Panc1 (cell line): ENCODE data around the gene TCEA3. TPM values are rescaled to one million over a fixed set of nuclear protein-coding genes. Genes with fewer than 3 reads are reported as not detected.

Source experiments
- ATAC-seq: fragments of 200-7000 bp; cut with Tn5 transposase; 2 replicates; pipeline ENCODE4 v1.9.1; 2020; ENCODE audit warnings: mild to moderate bottlenecking, moderate library complexity
- BruUV-seq: library from RNA; stranded (reverse); fragments of 400-500 nt; replicated peaks from 2 replicates; lab custom pipeline; 2021; lab: Mats Ljungman, UMichigan
- CTCF ChIA-PET: fragments of 300-600 bp; sonication (Branson Sonifier 250); formaldehyde crosslinking; loops from one replicate; lab custom pipeline; 2022; ENCODE audit warnings: antibody characterized with exemption; lab: Charles Lee
- POLR2A ChIA-PET: fragments of 300-600 bp; sonication (Branson Sonifier 250); formaldehyde crosslinking; loops from one replicate; lab custom pipeline; 2022; ENCODE audit warnings: antibody characterized with exemption; lab: Charles Lee
- DNase-seq: peaks from one replicate; pipeline ENCODE4 v3.0.0-alpha.2; 2010; ENCODE audit warnings: low read depth, low spot score
- H3K27ac ChIP-seq: 2 replicates; pipeline ENCODE4 v1.5.1; 2011; ENCODE audit warnings: mild to moderate bottlenecking, low read length, inconsistent platforms
- H3K27me3 ChIP-seq: fragments of 200-500 bp; sonication (Bioruptor generic); 2 replicates; pipeline ENCODE4 v1.6.0; 2014; ENCODE audit warnings: low read length, inconsistent platforms; ENCODE audit not compliant: control insufficient read depth, insufficient read depth
- H3K36me3 ChIP-seq: fragments of 200-500 bp; sonication (Bioruptor generic); 2 replicates; pipeline ENCODE4 v1.5.1; 2014; ENCODE audit warnings: inconsistent platforms, mild to moderate bottlenecking, low read length, moderate library complexity; ENCODE audit not compliant: control insufficient read depth, insufficient read depth
- H3K4me1 ChIP-seq: 2 replicates; pipeline ENCODE4 v1.5.1; 2011; ENCODE audit warnings: inconsistent platforms, mild to moderate bottlenecking, low read length, moderate library complexity; ENCODE audit not compliant: control insufficient read depth, insufficient read depth
- H3K4me3 ChIP-seq, 2 experiments: 2 replicates each; pipeline ENCODE4 v1.5.1; 2011 to 2012; ENCODE audit warnings: low read depth in 2 of 2, low read length in 2 of 2, mild to moderate bottlenecking in 2 of 2, inconsistent platforms in 1 of 2, moderate library complexity in 1 of 2
- H3K9me3 ChIP-seq: fragments of 200-500 bp; sonication (Bioruptor generic); 2 replicates; pipeline ENCODE4 v1.5.1; 2014; ENCODE audit warnings: low read depth, mild to moderate bottlenecking, inconsistent platforms, low read length, moderate library complexity; ENCODE audit not compliant: control insufficient read depth, insufficient read depth
- POLR2AphosphoS5 ChIP-seq: IDR thresholded peaks from 2 replicates; pipeline ENCODE4 v1.6.1; 2012; ENCODE audit warnings: mild to moderate bottlenecking, low read depth, low read length, moderate library complexity
- SIN3A ChIP-seq: IDR thresholded peaks from 2 replicates; pipeline ENCODE4 v1.6.1; 2012; ENCODE audit warnings: low read depth, mild to moderate bottlenecking, low read length, moderate library complexity, borderline replicate concordance; ENCODE audit not compliant: insufficient read depth
- TCF7L2 ChIP-seq: IDR thresholded peaks from 2 replicates; pipeline ENCODE4 v1.6.1; 2011; ENCODE audit warnings: mild to moderate bottlenecking, low read depth, low read length, inconsistent platforms
- in situ Hi-C: cut with HindIII; loops from 2 replicates; pipeline ENCODE4 v1.10.0; 2016; ENCODE audit warnings: low sequenced_read_pairs, low pct_unique_long_range_greater_than_20kb
- intact Hi-C: fragments of 100-400 bp; cut with micrococcal nuclease; formaldehyde crosslinking; loops from one replicate; pipeline ENCODE4 v1.10.0; 2022; ENCODE audit not compliant: unreplicated experiment
- total RNA-seq: library from RNA; stranded (reverse); gene quantifications from one replicate; pipeline ENCODE4 v1.2.1, GENCODE V29; 2021; ENCODE audit not compliant: unreplicated experiment
- TF ChIP-seq, protein P1 (sequence below), 2 experiments: IDR thresholded peaks; 2 replicates each; pipeline ENCODE4 v1.6.1; 2011 to 2012; ENCODE audit warnings: low read depth in 2 of 2, control low read depth in 1 of 2, low read length in 1 of 2, mild to moderate bottlenecking in 1 of 2, moderate library complexity in 1 of 2; ENCODE audit not compliant: insufficient read depth in 1 of 2
- TF ChIP-seq, protein P2 (sequence below): fragments of 450-650 bp; IDR thresholded peaks from 2 replicates; pipeline ENCODE4 v1.5.1; 2017; ENCODE audit warnings: mild to moderate bottlenecking

The TCEA3 gene
- total RNA-seq, 1 experiment from 2014 or later, result 8.3 TPM

DNA sequence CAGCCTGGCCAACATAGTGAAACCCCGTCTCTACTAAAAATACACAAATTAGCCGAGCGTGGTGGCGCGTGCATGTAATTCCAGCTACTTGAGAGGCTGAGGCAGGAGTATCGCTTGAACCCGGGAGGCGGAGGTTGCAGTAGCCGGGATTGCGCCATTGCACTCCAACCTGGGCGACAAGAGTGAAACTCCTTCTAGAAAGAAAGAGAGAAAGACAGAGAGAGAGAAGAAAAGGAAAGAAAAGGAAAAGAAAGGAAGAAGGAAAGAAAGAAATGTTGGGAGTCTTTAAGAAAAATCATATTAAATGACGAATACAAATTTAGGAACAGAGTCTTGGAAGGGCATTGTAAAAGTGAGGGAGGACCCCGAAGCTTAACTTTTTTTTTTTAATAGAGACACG lies 78.6 kb downstream of the TCEA3 start:
- CTCF ChIA-PET, result interaction anchor here (2.0 kb wide), 1 partner anchor 58 kb away, joined by 9 read pairs; no protein-coding TSS in a partner anchor
- Histone ChIP-seq H3K4me1 (peaks cover 10% of the 10 kb centered on the region), H3K27ac (peak overlapping the region; percentile 100), H3K27me3 (no peaks in the 10 kb centered on the region), H3K9me3 (no peaks in the 10 kb centered on the region), H3K4me3 (no peak overlapping the region), H3K36me3 (peaks cover 5% of the 10 kb centered on the region)
- POLR2A ChIA-PET, result interaction anchor here (0.6 kb wide), 1 partner anchor 68 kb away, joined by 5 read pairs; no protein-coding TSS in a partner anchor
- in situ Hi-C loops (no loop called here), intact Hi-C loops (loop anchor here (2.0 kb wide), 1 partner anchor 59 kb away; no protein-coding TSS in a partner anchor)
- BruUV-seq, result no TSS peak
- DNase-seq (no peak), ATAC-seq (no peak)
- TF ChIP-seq SIN3A (no peak), TCF7L2 (no peak), POLR2AphosphoS5 (no peak)
- TF ChIP-seq, protein P1, sequence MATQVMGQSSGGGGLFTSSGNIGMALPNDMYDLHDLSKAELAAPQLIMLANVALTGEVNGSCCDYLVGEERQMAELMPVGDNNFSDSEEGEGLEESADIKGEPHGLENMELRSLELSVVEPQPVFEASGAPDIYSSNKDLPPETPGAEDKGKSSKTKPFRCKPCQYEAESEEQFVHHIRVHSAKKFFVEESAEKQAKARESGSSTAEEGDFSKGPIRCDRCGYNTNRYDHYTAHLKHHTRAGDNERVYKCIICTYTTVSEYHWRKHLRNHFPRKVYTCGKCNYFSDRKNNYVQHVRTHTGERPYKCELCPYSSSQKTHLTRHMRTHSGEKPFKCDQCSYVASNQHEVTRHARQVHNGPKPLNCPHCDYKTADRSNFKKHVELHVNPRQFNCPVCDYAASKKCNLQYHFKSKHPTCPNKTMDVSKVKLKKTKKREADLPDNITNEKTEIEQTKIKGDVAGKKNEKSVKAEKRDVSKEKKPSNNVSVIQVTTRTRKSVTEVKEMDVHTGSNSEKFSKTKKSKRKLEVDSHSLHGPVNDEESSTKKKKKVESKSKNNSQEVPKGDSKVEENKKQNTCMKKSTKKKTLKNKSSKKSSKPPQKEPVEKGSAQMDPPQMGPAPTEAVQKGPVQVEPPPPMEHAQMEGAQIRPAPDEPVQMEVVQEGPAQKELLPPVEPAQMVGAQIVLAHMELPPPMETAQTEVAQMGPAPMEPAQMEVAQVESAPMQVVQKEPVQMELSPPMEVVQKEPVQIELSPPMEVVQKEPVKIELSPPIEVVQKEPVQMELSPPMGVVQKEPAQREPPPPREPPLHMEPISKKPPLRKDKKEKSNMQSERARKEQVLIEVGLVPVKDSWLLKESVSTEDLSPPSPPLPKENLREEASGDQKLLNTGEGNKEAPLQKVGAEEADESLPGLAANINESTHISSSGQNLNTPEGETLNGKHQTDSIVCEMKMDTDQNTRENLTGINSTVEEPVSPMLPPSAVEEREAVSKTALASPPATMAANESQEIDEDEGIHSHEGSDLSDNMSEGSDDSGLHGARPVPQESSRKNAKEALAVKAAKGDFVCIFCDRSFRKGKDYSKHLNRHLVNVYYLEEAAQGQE (IDR thresholded peaks at IDR 0.05; ENCODE audit: insufficient read depth in 1 of 2, low read depth in 2 of 2, low read length in 1 of 2), result no peak
- TF ChIP-seq, protein P2, sequence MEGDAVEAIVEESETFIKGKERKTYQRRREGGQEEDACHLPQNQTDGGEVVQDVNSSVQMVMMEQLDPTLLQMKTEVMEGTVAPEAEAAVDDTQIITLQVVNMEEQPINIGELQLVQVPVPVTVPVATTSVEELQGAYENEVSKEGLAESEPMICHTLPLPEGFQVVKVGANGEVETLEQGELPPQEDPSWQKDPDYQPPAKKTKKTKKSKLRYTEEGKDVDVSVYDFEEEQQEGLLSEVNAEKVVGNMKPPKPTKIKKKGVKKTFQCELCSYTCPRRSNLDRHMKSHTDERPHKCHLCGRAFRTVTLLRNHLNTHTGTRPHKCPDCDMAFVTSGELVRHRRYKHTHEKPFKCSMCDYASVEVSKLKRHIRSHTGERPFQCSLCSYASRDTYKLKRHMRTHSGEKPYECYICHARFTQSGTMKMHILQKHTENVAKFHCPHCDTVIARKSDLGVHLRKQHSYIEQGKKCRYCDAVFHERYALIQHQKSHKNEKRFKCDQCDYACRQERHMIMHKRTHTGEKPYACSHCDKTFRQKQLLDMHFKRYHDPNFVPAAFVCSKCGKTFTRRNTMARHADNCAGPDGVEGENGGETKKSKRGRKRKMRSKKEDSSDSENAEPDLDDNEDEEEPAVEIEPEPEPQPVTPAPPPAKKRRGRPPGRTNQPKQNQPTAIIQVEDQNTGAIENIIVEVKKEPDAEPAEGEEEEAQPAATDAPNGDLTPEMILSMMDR, result no peak

DNA sequence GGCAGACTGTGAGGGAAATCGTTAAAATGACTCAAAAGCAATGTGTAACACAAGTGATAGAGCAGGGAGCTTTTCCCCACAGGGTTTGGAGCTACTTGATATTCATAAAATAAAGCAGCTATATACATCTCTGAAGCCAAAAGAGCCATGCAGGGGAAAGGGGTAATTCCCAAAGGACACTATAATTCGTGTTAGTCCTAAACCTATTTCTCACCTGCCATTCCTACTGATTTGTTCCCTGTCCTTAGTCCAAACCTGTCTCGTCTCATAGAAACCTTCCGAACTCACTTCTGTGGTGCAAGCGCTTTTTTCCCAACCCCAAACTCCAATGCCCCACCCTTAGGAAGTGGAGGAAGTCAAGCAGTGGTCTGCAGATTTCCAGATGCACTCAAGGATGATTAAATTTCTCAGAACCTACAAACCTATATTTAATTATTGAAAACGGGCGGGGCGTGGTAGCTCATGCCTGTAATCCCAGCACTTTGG lies 79.5 kb downstream of the TCEA3 start:
- H3K9me3 ChIP-seq, result no peaks in the 10 kb centered on the region
- BruUV-seq, result TSS peak; percentile 95
- DNase-seq (no peak), ATAC-seq (no peak)
- H3K36me3 ChIP-seq, result peaks cover 10% of the 10 kb centered on the region
- peak overlapping the region; percentile 100 for H3K27ac ChIP-seq
- peak overlapping the region; percentile 81 to 94 for H3K4me3 ChIP-seq
- in situ Hi-C loops (no loop called here), intact Hi-C loops (loop anchor here (2.0 kb wide), 1 partner anchor 60 kb away; no protein-coding TSS in a partner anchor)
- no peaks in the 10 kb centered on the region for H3K27me3 ChIP-seq
- TF ChIP-seq TCF7L2, result no peak
- no peak for TF ChIP-seq POLR2AphosphoS5
- peaks cover 19% of the 10 kb centered on the region for H3K4me1 ChIP-seq
- ChIA-PET POLR2A (interaction anchor here (0.6 to 1.7 kb wide), 7 partner anchors 17 to 186 kb away, joined by 3 to 8 read pairs (median 4); partner anchors contain the start of gene E2F2), CTCF (interaction anchor here (0.5 to 2.0 kb wide), 3 partner anchors 12 to 79 kb away, joined by 3 to 9 read pairs (median 3); no protein-coding TSS in a partner anchor)
